HG03135 (cell line): ENCODE data around the gene LIAS.

Experiments
- ATAC-seq: cut with Tn5 transposase; IDR thresholded peaks from one replicate; pipeline ENCODE4 v1.9.1; 2021; ENCODE audit warnings: mild to moderate bottlenecking, moderate library complexity; ENCODE audit not compliant: unreplicated experiment

Gene LIAS

GRCh38 chr4:39527296-39528060 is 68.6 kb downstream of the LIAS start, which contains the start of gene UGDH:
TSS of gene UGDH (minus strand) at chr4:39527439. CDS start at chr4:39521512, 5,927 bp downstream.
- ATAC-seq, result peak; percentile 94

- ATAC-seq, result no peak
Observed at GRCh38 chr4:39528061-39528465, 69.2 kb downstream of the LIAS start.
